Liver (tissue), 3 donors: ENCODE results near the gene ADGRL2.
A peak's percentile ranks its signal among the peaks of the same experiment; 100 is the strongest.

ENCODE experiments used
- ATF3 ChIP-seq: IDR thresholded peaks from 2 replicates; pipeline ENCODE4 v1.6.1; 2016; ENCODE audit warnings: antibody characterized with exemption
- CTCF ChIP-seq: fragments of 150-350 bp; IDR thresholded peaks from 2 replicates; pipeline ENCODE4 v1.5.1; 2017; ENCODE audit warnings: improper control_type of control experiment, low read depth, low read length; ENCODE audit not compliant: missing input control
- GABPA ChIP-seq, 2 donors: IDR thresholded peaks in 1 of 2; conservative IDR thresholded peaks in 1 of 2; 2 replicates each; pipeline ENCODE4 v1.6.1; 2016; ENCODE audit warnings: antibody characterized with exemption in 2 of 2, mild to moderate bottlenecking in 1 of 2, moderate library complexity in 1 of 2
- MAX ChIP-seq: IDR thresholded peaks from 2 replicates; pipeline ENCODE4 v1.6.1; 2016; ENCODE audit warnings: antibody characterized with exemption
- RAD21 ChIP-seq, 2 donors: IDR thresholded peaks; 2 replicates each; pipeline ENCODE4 v1.6.1; 2016; ENCODE audit warnings: antibody characterized with exemption in 2 of 2, mild to moderate bottlenecking in 2 of 2
- REST ChIP-seq: IDR thresholded peaks from 2 replicates; pipeline ENCODE4 v1.6.1; 2016; ENCODE audit warnings: antibody characterized with exemption, mild to moderate bottlenecking
- TAF1 ChIP-seq: conservative IDR thresholded peaks from 2 replicates; pipeline ENCODE4 v1.6.1; 2016; ENCODE audit warnings: antibody characterized with exemption, mild to moderate bottlenecking
- YY1 ChIP-seq: IDR thresholded peaks from 2 replicates; pipeline ENCODE4 v1.6.1; 2016; ENCODE audit warnings: antibody characterized with exemption, mild to moderate bottlenecking
- donor health status: healthy.
- donor health status: healthy.

GRCh38 chr1:81799939-81800694, 617 bp upstream of the ADGRL2 start:
- TF ChIP-seq RAD21 (IDR thresholded peaks at IDR 0.05), result peak in 1 of 2 donors; percentile 22
- TF ChIP-seq CTCF, result no peak
- peak; percentile 23 for TF ChIP-seq MAX
- TF ChIP-seq ATF3, result no peak
- TF ChIP-seq REST, result peak; percentile 29
- no peak for TF ChIP-seq GABPA (IDR thresholded peaks at IDR 0.05 in 1 of 2, conservative IDR thresholded peaks at IDR 0.05 in 1 of 2)
- peak; percentile 73 for TF ChIP-seq TAF1
- TF ChIP-seq YY1, result peak; percentile 59
